ENCODE measurements around the gene BMP10. TPM values are rescaled to one million over a fixed set of nuclear protein-coding genes. Genes with fewer than 3 reads are reported as not detected.

The BMP10 gene
- total and polyA plus RNA-seq, 2 of the 13 experiments (the other 11 are each of a cell fraction or from before 2014, with no cell fraction given) = not detected

DNA sequence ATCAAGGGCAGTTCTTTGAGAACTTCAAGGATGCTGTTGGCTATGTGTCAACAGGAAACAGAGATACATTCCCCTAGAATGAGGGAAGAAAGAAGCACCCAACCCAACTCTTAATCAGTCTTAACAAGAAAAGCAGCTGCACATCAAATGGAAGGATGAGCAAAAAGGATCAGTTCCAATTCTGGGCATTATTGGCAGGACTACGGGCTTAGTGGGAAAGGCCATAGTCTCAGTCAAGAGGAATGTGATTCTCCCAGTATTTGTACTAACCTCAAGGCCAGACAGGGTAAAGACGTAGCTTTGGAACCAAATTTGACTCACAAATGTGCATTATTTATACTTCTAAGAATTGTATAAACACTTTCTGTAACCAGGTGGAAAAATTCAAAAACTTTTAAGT lies 18.2 kb downstream of the BMP10 start (continued):
- TF ChIP-seq, protein P1, sequence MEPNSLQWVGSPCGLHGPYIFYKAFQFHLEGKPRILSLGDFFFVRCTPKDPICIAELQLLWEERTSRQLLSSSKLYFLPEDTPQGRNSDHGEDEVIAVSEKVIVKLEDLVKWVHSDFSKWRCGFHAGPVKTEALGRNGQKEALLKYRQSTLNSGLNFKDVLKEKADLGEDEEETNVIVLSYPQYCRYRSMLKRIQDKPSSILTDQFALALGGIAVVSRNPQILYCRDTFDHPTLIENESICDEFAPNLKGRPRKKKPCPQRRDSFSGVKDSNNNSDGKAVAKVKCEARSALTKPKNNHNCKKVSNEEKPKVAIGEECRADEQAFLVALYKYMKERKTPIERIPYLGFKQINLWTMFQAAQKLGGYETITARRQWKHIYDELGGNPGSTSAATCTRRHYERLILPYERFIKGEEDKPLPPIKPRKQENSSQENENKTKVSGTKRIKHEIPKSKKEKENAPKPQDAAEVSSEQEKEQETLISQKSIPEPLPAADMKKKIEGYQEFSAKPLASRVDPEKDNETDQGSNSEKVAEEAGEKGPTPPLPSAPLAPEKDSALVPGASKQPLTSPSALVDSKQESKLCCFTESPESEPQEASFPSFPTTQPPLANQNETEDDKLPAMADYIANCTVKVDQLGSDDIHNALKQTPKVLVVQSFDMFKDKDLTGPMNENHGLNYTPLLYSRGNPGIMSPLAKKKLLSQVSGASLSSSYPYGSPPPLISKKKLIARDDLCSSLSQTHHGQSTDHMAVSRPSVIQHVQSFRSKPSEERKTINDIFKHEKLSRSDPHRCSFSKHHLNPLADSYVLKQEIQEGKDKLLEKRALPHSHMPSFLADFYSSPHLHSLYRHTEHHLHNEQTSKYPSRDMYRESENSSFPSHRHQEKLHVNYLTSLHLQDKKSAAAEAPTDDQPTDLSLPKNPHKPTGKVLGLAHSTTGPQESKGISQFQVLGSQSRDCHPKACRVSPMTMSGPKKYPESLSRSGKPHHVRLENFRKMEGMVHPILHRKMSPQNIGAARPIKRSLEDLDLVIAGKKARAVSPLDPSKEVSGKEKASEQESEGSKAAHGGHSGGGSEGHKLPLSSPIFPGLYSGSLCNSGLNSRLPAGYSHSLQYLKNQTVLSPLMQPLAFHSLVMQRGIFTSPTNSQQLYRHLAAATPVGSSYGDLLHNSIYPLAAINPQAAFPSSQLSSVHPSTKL (CRISPR knock-in tag; IDR thresholded peaks at IDR 0.05) = no peak
- TF ChIP-seq ZNF3 (CRISPR knock-in tag; IDR thresholded peaks at IDR 0.05) (no peak), ARNTL (CRISPR knock-in tag; IDR thresholded peaks at IDR 0.05) (no peak)
- TF ChIP-seq, protein P2, sequence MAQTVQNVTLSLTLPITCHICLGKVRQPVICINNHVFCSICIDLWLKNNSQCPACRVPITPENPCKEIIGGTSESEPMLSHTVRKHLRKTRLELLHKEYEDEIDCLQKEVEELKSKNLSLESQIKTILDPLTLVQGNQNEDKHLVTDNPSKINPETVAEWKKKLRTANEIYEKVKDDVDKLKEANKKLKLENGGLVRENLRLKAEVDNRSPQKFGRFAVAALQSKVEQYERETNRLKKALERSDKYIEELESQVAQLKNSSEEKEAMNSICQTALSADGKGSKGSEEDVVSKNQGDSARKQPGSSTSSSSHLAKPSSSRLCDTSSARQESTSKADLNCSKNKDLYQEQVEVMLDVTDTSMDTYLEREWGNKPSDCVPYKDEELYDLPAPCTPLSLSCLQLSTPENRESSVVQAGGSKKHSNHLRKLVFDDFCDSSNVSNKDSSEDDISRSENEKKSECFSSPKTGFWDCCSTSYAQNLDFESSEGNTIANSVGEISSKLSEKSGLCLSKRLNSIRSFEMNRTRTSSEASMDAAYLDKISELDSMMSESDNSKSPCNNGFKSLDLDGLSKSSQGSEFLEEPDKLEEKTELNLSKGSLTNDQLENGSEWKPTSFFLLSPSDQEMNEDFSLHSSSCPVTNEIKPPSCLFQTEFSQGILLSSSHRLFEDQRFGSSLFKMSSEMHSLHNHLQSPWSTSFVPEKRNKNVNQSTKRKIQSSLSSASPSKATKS (CRISPR knock-in tag; IDR thresholded peaks at IDR 0.05) = no peak
- TF ChIP-seq, protein P3, sequence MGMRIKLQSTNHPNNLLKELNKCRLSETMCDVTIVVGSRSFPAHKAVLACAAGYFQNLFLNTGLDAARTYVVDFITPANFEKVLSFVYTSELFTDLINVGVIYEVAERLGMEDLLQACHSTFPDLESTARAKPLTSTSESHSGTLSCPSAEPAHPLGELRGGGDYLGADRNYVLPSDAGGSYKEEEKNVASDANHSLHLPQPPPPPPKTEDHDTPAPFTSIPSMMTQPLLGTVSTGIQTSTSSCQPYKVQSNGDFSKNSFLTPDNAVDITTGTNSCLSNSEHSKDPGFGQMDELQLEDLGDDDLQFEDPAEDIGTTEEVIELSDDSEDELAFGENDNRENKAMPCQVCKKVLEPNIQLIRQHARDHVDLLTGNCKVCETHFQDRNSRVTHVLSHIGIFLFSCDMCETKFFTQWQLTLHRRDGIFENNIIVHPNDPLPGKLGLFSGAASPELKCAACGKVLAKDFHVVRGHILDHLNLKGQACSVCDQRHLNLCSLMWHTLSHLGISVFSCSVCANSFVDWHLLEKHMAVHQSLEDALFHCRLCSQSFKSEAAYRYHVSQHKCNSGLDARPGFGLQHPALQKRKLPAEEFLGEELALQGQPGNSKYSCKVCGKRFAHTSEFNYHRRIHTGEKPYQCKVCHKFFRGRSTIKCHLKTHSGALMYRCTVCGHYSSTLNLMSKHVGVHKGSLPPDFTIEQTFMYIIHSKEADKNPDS (CRISPR knock-in tag; IDR thresholded peaks at IDR 0.05) = no peak
- TF ChIP-seq, protein P4, sequence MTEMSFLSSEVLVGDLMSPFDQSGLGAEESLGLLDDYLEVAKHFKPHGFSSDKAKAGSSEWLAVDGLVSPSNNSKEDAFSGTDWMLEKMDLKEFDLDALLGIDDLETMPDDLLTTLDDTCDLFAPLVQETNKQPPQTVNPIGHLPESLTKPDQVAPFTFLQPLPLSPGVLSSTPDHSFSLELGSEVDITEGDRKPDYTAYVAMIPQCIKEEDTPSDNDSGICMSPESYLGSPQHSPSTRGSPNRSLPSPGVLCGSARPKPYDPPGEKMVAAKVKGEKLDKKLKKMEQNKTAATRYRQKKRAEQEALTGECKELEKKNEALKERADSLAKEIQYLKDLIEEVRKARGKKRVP (CRISPR knock-in tag; IDR thresholded peaks at IDR 0.05) = no peak

Data from HepG2 (cell line).